ENCODE measurements around the gene DAPK2. TPM values are rescaled to one million over a fixed set of nuclear protein-coding genes. Genes with fewer than 3 reads are reported as not detected.

Gene DAPK2
- total and polyA plus RNA-seq, 2 of the 13 experiments (the other 11 are each of a cell fraction or from before 2014, with no cell fraction given): 0.33 to 0.63 TPM

GRCh38 chr15:63953524-63953923 lies 92.8 kb downstream of the DAPK2 start:
- Histone ChIP-seq H3K79me2 (ENCODE audit: insufficient read depth, low read length) (no peaks in the 10 kb centered on the region), H3K9me3 (ENCODE audit: low read length) (no peaks in the 10 kb centered on the region), H3K4me2 (ENCODE audit: low read depth, low read length) (no peak overlapping the region), H2AFZ (ENCODE audit: low read length) (no peak overlapping the region), H3K36me3 (replicated peaks in 1 of 2; ENCODE audit: control insufficient read depth in 1 of 2, insufficient read depth in 2 of 2, low read length in 2 of 2) (no peaks in the 10 kb centered on the region), H3K4me1 (ENCODE audit: insufficient read depth, low read length) (no peaks in the 10 kb centered on the region), H4K20me1 (ENCODE audit: insufficient read depth, low read length) (no peaks in the 10 kb centered on the region), H3K27me3 (ENCODE audit: control insufficient read depth in 1 of 2, insufficient read depth in 2 of 2, low read length in 2 of 2) (no peaks in the 10 kb centered on the region), H3K4me3 (replicated peaks in 1 of 3; ENCODE audit: insufficient read depth in 1 of 3, low read depth in 2 of 3, low read length in 3 of 3) (no peak overlapping the region), H3K9ac (ENCODE audit: insufficient read depth, low read depth, low read length) (no peak overlapping the region), H3K27ac (ENCODE audit: extremely low read length, insufficient read depth, low read length) (no peak overlapping the region)
- BruUV-seq (replicated peaks): no TSS peak
- in situ Hi-C loops (cut with HindIII; ENCODE audit: extremely low pct_ligation_motif_present, low pct_unique_long_range_greater_than_20kb) (no loop called here), intact Hi-C loops (cut with micrococcal nuclease; ENCODE audit: unreplicated experiment) (no loop called here)
- ChIA-PET POLR2A (no interaction called here), CTCF (ENCODE audit: low intra/inter-chr PET ratio, low total read pairs) (no interaction called here)
- no peak for TF ChIP-seq NFYC (CRISPR knock-in tag; IDR thresholded peaks at IDR 0.05)
- TF ChIP-seq ZNF652 (CRISPR knock-in tag; IDR thresholded peaks at IDR 0.05; ENCODE audit: borderline replicate concordance, low read depth): no peak
- TF ChIP-seq ZNF460 (CRISPR knock-in tag; IDR thresholded peaks at IDR 0.05; ENCODE audit: borderline replicate concordance): no peak
- TF ChIP-seq IKZF1 (IDR thresholded peaks at IDR 0.05): no peak
- TF ChIP-seq NFKB2 (CRISPR knock-in tag; IDR thresholded peaks at IDR 0.05; ENCODE audit: borderline replicate concordance): no peak
- no peak for DNase-seq (ENCODE audit: low spot score)
- FAIRE-seq: no peak
- WGBS (ENCODE audit: low lambda C conversion rate): 4% methylated on average over 2 of the region's 2 CpGs
- ATAC-seq: no peak

DNA sequence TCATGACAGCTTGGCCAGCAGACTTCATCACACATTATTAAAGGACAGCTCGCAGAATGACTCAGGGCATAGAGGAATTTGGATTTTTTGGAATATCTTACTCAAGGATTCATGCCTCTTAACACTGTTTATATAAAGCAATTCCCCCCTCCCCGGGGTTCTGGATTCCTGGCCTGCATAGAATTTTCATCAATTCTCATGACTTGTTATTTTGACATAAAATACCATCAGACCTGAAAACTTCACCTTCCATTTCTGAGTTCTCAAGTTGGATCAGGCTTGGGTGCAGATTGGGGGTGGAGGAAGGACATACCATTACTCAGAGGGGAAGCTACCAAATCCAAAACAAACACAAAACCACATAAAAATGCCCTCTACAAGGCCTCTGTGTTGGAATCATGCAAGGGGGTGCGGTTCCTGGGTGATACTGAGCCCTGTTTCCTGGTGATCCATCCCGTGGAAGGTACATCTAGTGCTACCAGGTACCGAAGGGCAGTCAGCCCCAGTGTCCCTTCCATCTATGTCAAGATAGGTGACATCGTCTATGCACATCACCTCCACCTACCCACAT lies 95.3 kb downstream of the DAPK2 start:
- FAIRE-seq (no peak), ATAC-seq (no peak), DNase-seq (ENCODE audit: low spot score) (no peak)
- Histone ChIP-seq H3K4me1 (ENCODE audit: insufficient read depth, low read length) (peaks cover 9% of the 10 kb centered on the region; the same call in 1 of the 2 replicates), H3K79me2 (ENCODE audit: insufficient read depth, low read length) (no peaks in the 10 kb centered on the region), H2AFZ (ENCODE audit: low read length) (no peak overlapping the region), H3K9me3 (ENCODE audit: low read length) (no peaks in the 10 kb centered on the region), H4K20me1 (ENCODE audit: insufficient read depth, low read length) (no peaks in the 10 kb centered on the region), H3K4me2 (ENCODE audit: low read depth, low read length) (no peak overlapping the region), H3K36me3 (replicated peaks in 1 of 2; ENCODE audit: control insufficient read depth in 1 of 2, insufficient read depth in 2 of 2, low read length in 2 of 2) (no peaks in the 10 kb centered on the region), H3K27me3 (ENCODE audit: control insufficient read depth in 1 of 2, insufficient read depth in 2 of 2, low read length in 2 of 2) (no peaks in the 10 kb centered on the region), H3K9ac (ENCODE audit: insufficient read depth, low read depth, low read length) (no peak overlapping the region), H3K4me3 (replicated peaks in 1 of 3; ENCODE audit: insufficient read depth in 1 of 3, low read depth in 2 of 3, low read length in 3 of 3) (no peak overlapping the region), H3K27ac (ENCODE audit: extremely low read length, insufficient read depth, low read length) (no peak overlapping the region)
- BruUV-seq (replicated peaks): no TSS peak
- ChIA-PET CTCF (ENCODE audit: low intra/inter-chr PET ratio, low total read pairs) (no interaction called here), POLR2A (no interaction called here)
- intact Hi-C loops (cut with micrococcal nuclease; ENCODE audit: unreplicated experiment): no loop called here
- WGBS (ENCODE audit: low lambda C conversion rate): 58% methylated on average over 4 of the region's 6 CpGs
- TF ChIP-seq HDAC6 (IDR thresholded peaks at IDR 0.05; ENCODE audit: low read depth, low read length) (no peak), ZNF20 (CRISPR knock-in tag; IDR thresholded peaks at IDR 0.05) (no peak), ZNF143 (CRISPR knock-in tag; IDR thresholded peaks at IDR 0.05) (no peak), ZNF274 (CRISPR knock-in tag; IDR thresholded peaks at IDR 0.05) (no peak), ATF2 (CRISPR knock-in tag; IDR thresholded peaks at IDR 0.05) (no peak), ZNF615 (CRISPR knock-in tag; IDR thresholded peaks at IDR 0.05; ENCODE audit: borderline replicate concordance) (no peak), IRX3 (CRISPR knock-in tag; IDR thresholded peaks at IDR 0.05; ENCODE audit: borderline replicate concordance, low read depth) (no peak), NFE2L1 (CRISPR knock-in tag; IDR thresholded peaks at IDR 0.05; ENCODE audit: borderline replicate concordance) (no peak), ZBTB46 (CRISPR knock-in tag; IDR thresholded peaks at IDR 0.05; ENCODE audit: borderline replicate concordance) (no peak), ZNF256 (CRISPR knock-in tag; conservative IDR thresholded peaks at IDR 0.05) (no peak), TCF7L2 (IDR thresholded peaks at IDR 0.05; ENCODE audit: low read depth, low read length) (no peak), SCMH1 (CRISPR knock-in tag; IDR thresholded peaks at IDR 0.05; ENCODE audit: borderline replicate concordance) (no peak)
- in situ Hi-C loops (cut with HindIII; ENCODE audit: extremely low pct_ligation_motif_present, low pct_unique_long_range_greater_than_20kb): no loop called here

Measured in HepG2 (cell line).